ENCODE data around the gene ADAMTS9.

ADAMTS9 gene

DNA sequence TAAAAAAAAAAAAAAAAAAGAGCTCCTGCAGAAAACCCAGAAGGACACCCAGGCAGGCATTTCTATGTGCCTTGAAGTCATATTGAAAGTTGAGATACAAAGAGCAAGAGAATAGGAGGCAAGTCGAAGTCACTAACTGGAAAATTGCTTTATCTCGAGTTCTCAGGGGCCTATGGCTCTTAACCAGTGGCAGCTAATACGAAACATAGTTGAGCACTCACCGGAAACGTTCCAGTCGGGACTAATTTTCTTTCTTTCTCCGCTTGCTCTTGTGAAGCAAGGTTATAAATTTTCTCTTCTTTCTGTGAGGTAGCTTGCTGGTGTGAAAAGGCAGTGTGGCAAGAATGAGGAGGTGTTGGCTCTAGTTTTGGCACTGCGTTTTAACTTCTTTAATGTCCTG, 181.5 kb downstream of the ADAMTS9 start:
- DNase-seq (ENCODE audit: low read depth) = no peak
- H3K4me3 ChIP-seq (ENCODE audit: low read depth, low read length) = no peak overlapping the region

DNA sequence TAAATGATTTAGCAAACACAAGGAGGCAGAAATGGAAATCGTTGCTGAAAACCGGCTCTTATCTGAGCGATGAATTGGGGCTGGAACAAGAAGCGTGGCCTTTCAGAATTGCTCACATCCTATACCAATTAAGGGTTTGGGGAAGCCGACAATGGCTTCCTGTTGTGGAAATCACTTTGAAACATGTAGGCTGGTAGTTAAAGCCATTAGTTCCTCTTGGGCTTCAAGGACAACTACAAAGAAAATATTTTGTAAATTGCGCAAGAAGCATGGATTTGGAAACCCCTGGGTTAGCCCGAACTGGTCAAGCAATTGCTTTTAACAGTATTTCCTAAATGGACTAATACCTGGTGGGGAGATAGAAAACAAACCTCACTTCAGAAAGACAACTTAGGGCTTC, 182.4 kb downstream of the ADAMTS9 start:
- DNase-seq (ENCODE audit: low read depth) = no peak

DNA sequence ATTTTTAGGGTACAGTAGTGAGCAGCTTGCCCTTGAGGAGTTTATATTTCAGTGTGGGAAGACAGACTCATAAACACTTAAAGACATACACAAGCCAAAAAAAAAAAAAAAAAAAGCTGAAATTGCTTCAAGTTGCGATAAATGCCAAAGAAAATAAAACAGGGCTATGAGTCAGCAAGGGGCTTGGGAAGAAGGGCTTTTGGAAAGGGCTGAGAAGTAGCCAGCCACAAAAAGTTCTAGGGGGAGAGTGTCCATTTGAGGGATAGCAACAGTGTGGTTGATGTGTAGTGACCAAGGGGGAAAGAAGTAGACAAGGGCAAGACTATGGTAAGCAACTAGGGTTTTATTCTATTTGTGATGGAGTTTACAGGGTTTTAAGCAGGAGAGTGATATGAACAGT, 185.5 kb downstream of the ADAMTS9 start:
- H3K4me3 ChIP-seq (ENCODE audit: low read depth, low read length) = no peak overlapping the region
- DNase-seq (ENCODE audit: low read depth) = peak; percentile 23

More for the DNA sequence above, 182.4 kb downstream of the ADAMTS9 start:
- no peak overlapping the region for H3K4me3 ChIP-seq (ENCODE audit: low read depth, low read length)

DNA sequence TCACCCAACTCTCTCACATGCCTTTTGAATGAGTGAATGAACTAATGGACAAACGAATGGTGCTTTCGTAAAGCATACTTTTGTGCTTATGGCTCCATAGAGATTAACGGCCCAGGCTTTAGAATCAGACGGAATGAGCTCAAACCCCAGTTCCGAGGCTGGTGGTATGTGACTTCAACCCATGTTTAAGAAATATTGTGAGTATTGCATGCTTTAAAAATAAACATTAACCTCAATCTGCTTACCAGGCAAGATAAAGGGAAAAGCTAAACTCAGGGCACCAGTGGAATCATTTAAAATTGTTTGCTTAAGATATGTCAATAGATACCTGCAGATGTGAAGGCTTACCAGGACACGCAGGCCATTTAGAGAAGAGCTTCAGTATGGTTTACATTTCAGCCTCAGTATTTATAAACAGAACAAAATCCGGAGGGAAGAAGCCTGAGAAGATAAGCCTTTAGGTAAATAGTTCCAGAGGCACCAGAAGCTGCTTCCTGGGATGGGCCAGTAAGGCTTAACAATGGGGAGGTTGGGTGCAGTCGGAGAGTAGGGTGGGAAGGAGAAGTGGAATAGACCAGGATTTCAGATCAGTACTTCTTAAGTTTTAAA, 186.4 kb downstream of the ADAMTS9 start:
- DNase-seq (ENCODE audit: low read depth) = no peak
- H3K4me3 ChIP-seq (ENCODE audit: low read depth, low read length) = no peak overlapping the region

DNA sequence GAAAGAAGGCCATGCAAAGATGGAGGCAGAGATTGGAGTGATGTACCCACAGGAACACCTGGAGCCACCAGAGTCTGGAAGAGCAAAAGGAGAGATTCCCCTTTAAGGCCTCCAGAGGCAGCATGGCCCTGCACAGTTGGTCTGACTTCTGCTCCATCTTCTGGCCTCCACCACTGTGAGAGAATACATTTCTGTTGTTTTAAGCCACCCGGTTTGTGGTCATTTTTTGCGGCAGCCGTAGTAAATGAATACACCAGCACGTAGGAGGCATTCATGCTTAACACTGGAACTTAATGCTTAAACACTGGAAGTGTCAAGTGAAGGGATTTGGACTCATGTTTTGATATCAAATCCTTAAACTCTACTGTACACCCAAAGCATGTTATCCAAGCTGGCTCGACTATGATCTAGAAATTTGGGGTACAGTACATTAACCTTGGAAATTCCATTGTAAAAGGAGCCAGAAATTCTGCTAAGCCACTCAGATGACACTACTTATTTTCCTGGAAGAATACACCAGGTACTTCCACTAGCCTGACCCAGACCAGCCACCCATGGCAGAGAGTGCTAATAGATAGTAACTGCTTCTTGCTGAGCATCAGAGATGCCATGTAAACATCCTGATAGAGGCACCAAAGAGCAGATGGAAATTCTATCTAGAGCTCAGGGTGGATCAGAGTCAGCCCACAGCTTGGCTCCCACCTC, 190.9 kb downstream of the ADAMTS9 start:
- no peak for DNase-seq (ENCODE audit: low read depth)
- no peak overlapping the region for H3K4me3 ChIP-seq (ENCODE audit: low read depth, low read length)

DNA sequence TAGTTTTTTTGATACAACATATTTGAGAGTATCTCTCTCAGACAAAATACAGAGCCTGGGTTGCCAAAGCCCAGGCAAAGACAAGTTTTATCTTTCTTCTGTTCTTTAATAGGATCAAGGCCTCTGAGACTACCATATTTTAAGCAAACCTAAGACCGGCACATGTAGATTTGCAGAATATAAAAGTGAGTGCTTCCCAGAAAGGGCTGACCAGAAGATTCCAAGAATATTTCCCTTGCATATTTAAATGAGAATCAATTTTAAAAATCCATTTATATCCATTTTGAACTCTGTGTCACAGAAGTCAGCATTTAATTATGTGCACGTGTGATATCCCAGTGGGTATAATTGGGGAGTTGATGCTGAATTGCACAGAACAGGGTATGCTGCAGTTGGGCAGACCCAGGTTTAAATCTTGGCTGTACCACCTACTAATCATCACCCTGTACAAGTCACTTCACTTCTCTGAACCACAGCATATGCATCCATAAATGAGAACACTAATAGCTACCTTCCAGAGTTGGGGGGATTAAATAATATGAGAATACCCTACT, 191.9 kb downstream of the ADAMTS9 start:
- no peak overlapping the region for H3K4me3 ChIP-seq (ENCODE audit: low read depth, low read length)
- DNase-seq (ENCODE audit: low read depth) = no peak

DNA sequence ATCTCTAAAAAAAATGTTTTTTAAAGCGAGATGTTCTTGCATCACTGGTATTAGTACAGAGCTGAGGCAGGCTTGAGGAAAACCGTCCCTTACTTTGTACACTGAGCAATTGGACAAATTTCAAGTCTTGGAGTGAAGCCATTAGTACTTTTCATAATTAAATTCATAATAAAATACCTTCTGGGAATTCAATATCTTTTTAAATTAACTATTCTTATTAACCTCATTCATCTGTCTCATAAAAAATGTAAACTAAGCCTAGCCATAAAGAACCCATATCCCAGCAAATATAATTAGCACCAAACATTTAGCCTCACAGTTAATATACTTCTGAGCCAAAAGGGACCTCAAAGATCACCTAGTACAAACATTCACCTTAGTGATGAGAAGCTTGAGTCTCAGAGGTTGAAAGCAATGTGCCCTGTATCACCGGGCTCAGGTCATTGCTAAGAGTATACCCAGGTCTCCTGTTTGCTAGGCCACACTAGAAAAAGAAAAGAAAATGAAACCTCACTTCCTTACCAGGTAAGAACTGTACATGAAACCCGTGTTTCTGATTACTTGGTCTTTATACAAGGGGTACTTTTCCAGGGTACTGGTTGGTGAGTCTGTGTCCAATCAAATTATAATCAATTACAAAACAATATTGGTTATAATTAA, 192.5 kb downstream of the ADAMTS9 start:
- DNase-seq (ENCODE audit: low read depth) = no peak
- H3K4me3 ChIP-seq (ENCODE audit: low read depth, low read length) = no peak overlapping the region

DNA sequence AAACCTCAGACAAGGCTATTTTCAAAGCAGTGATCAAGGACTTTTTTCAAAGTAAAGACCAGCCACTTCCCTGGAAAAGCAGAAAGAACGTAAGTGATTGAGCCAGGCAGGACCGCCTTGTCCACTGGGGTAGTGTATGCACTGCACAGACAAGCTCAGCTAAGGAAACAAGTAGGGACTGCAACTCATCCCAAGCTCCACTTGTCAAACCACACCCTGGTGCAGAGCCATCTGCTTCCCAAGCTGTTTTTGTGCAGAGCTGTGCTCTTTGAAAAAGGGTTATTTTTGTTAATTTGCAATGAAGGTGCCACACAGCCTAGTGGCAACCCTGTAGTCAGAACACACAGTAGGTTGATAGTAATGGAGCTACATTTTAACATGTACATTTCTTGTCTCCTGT, 193.3 kb downstream of the ADAMTS9 start:
- H3K4me3 ChIP-seq (ENCODE audit: low read depth, low read length) = no peak overlapping the region
- no peak for DNase-seq (ENCODE audit: low read depth)

DNA sequence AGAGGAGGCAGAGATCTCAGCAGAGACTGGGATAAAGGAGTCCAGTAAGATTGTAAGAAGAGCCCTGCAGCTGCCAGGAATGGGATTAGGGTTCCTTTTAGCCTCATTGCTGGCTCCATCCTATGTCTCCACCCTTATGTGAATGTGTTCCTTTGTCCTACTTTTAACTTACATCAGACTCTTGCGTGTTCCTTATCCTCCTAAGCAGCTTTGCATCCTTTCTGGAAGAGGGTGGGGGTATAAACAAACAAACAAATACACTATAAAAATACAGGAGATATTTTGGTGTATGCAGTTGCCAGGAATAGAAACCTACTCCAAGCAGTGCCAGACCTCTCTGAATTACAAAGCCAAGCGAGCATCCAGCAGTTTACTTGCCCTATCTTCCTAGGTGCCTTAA, 194.7 kb downstream of the ADAMTS9 start:
- no peak for DNase-seq (ENCODE audit: low read depth)
- H3K4me3 ChIP-seq (ENCODE audit: low read depth, low read length) = no peak overlapping the region

DNA sequence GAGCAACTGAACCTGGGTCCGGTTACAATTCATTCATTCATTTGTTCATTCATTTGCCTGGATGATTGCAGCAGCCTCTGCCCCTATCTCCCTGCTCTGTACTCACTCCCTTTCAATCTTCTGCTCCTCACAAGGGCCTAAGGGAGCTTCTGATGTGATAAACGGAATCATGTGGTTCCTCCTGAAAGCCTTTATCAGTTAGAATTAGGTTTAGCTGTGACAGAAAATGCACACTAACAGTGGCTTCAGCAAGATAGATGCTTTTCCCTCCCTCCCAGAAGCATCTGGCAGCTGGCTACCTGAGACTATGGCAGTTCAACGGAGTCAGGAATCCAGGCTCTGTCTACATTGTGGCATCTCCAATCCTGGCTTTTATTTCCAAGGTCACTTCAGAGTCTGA, 196.0 kb downstream of the ADAMTS9 start:
- DNase-seq (ENCODE audit: low read depth) = no peak
- no peak overlapping the region for H3K4me3 ChIP-seq (ENCODE audit: low read depth, low read length)

DNA sequence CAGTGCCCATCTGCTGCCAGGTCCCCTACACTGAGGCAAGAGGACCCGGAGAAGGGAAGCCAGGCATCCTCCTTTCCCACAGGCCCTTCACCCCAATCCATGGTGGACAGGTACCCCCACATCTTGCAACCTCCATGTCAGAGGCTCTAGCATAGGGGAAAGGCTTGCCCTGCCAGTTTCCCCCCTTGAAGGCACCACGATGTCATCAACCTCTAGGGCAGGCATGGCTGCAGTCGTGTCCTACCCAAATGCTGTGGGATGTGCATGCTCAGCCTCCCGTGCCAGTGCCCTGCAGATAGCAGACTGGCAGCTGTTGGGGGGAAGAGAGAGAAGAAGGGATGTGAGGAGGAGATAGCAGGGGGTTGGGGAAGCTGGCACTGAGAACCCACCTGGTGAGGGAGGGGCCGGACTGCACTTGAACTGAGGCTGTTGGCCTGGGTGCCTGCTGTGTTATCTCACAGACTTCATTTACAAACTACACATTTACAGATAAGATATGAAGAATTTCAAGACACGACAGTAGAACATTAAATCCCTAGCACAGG, 197.5 kb downstream of the ADAMTS9 start:
- no peak overlapping the region for H3K4me3 ChIP-seq (ENCODE audit: low read depth, low read length)
- no peak for DNase-seq (ENCODE audit: low read depth)

DNA sequence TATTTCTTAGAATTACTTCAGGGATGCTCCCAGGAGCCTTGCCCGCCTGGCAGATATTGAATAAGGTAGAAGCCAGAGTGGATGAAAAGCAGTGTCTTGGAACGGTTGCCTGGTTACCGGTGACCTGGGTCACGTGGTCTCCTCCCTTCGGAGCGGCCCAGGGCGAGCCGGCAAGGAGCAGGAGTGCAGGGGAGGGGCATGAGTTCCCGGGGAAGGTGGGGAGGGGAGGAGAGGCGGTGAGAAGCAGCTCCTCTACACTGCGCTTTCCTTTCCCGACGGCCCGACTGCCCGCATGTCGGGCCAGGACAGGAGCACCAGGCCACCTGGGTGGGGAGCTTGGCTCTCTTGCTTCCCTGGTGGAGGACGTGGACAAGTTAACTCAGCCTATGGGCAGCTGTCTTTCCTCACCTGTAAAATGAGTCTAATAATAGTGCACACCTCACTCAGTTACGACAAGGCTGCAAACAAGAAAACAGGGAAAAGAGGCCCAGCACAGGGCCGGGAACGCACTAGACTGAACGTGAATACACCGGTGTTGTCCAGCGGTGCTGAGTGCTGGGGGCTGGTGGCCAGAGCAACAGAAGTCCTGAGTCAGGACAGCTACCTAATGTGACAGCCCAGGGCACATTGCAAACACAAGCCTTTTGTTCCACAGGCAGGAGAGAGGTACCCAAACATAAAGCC, 198.3 kb downstream of the ADAMTS9 start:
- no peak overlapping the region for H3K4me3 ChIP-seq (ENCODE audit: low read depth, low read length)
- DNase-seq (ENCODE audit: low read depth) = no peak

DNA sequence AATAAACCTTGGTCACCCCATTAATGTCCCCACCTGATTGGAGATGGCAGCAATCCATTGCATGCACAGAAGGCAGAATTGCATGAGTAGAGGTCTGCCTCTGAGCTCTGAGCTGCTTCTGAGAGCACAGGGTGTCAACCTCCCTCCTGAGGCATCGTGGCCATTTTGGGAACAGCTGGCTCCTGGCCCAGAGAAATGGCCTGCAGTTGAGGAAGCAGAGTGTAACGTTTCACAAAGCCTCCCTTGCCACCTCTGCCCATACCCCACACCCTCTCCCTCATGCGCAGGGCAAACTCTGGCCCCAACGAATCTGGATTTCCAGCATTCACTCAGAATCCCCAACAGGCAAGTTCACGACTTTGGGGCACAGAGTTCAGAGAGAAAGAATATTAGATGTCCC, 198.9 kb downstream of the ADAMTS9 start:
- DNase-seq (ENCODE audit: low read depth) = no peak
- H3K4me3 ChIP-seq (ENCODE audit: low read depth, low read length) = no peak overlapping the region

DNA sequence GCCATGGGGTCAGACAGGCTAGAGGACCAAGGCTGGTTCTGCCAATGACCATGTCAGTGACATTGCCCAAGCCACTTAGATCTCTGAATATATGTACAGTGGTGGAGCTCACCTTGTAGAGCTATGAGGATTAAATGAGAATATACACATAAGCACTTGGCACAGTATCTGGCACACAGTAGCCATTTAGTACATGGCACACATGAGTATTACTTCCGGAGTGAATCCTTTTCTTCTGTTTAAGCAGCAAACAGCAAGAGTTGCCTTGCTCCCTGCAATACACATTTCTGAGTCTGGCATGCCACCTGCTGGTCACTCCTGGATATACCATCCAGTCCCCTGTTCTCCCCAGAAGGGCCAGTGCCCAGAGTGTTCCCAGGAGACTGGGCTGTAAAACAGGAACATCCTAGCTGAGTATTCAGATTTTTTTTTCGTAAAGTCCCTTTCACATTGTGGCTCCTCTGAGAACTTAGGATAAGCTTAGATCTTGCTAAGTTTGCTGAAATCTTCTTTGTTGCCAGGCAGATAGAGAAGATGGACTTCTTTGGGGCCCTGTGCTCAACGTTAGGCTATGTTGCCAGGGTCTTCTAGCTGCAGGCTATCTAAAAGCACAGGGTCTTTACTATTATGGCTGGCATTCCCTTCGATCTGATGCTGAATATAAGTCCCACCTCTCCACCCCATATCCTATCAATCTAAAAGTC, 203.4 kb downstream of the ADAMTS9 start:
- H3K4me3 ChIP-seq (ENCODE audit: low read depth, low read length) = no peak overlapping the region
- DNase-seq (ENCODE audit: low read depth) = peak; percentile 40

DNA sequence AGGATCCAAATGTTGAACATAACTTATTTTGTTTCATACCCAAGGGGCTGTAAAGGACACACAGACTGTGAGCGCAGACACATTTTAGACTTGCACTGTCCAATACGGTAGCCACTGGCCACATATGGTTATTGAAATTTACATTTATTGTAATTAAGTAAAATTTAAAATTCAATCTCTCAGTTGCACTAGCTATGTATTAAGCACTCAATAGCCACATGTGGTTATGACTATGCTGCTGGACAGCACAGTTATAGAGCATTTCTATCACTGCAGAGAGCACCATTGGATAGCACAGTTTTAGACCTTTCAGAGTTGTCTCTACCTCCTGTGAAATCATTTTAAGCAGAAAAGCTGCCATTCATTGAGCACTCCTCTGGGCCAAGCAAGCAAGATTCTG, 204.3 kb downstream of the ADAMTS9 start:
- no peak overlapping the region for H3K4me3 ChIP-seq (ENCODE audit: low read depth, low read length)
- no peak for DNase-seq (ENCODE audit: low read depth)

DNA sequence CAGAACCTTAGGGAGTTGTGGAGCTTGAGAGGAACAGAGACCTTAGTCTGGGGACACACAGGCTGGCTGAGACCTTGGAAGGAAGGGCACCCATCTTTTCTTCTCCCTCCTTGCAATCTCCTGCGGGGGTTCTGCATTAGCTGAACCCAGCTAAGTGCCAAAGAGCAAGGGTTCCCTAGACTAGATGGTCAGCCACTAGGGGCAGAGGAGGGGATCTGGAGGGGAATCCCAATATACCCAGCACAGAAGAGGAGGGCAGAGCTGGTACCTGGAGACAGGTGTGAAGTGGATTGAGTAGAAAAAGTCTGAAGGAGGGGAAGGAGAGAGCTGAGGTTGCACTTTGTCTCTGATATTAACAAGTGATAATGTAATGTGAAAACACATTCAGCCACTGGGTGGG, 212.8 kb downstream of the ADAMTS9 start:
- DNase-seq (ENCODE audit: low read depth) = no peak
- H3K4me3 ChIP-seq (ENCODE audit: low read depth, low read length) = no peak overlapping the region

DNA sequence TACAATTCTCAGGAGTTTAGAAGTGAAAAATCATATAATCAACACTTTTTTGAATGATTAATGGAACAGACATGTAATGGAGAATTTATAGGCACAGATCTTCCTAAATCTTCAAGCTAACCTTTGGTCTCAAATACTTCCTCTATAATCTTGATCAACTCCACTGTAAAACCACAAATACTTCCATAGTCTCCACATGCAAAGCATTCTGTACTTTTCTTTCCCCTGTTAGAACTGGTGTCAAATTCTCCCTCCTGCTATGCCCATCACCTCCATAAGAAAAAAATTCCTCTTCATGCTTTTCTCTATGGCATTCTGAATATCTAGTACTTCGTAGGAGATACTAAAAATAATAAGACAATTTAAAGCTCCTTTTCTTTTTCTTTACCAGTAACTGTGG, 214.3 kb downstream of the ADAMTS9 start:
- no peak for DNase-seq (ENCODE audit: low read depth)
- H3K4me3 ChIP-seq (ENCODE audit: low read depth, low read length) = no peak overlapping the region

DNA sequence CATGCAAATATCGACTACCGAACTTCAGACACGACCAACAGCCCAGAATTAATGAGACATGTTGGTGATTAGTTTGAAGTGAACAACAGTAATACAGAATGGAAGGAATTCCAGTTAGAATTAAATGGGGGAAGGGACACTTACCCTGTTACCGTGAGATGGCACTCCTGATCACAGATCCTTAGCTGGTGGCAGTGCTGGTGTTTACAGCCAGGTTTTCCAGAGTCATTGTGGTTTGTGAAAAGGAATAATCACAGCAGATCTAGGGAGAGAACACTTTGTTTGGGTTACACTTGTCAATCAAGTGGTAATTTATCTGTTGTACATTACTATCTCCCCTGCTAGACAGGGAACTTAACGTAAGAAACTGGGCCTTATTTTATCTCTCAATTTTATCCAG, 217.4 kb downstream of the ADAMTS9 start:
- DNase-seq (ENCODE audit: low read depth) = no peak
- H3K4me3 ChIP-seq (ENCODE audit: low read depth, low read length) = no peak overlapping the region

DNA sequence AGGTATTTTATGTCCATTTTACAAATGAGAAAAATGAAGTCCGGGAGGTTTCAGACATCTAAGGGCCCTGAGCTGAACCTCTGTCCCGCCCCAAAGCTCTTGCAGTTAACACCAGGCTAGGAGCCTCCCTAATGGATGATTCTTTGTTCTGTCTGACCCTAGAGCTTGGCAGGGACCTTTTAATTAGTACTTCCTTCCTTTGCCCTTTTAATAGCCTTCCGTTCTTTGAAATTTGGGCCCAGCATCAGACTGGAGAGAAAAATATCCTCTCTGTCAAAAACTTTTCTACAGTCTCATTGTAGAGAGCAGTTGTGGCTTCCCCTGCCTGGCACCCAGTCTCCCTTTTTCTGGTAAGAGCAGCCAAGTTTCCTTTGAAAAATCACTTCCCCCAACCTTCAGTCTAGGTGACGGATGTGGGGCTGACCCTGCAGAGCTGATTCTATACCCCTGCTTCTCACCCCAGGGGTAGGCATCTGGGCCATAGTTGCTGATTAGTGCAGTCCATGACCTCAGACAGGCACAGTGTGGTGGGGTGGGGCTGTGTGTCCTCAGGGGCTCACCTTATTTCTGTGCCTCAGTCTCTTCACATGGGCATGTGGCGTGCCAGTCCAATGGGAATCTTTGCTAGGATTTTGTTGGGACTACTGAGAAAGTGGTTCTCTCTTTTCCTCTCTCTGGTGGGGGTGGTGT, 220.4 kb downstream of the ADAMTS9 start:
- DNase-seq (ENCODE audit: low read depth) = no peak
- no peak overlapping the region for H3K4me3 ChIP-seq (ENCODE audit: low read depth, low read length)
